H1 (cell line): ENCODE measurements around the gene FYB2. TPM values are rescaled to one million over a fixed set of nuclear protein-coding genes. Genes with fewer than 3 reads are reported as not detected.

Experiments used
- BACH1 ChIP-seq: IDR thresholded peaks from 2 replicates; pipeline ENCODE4 v1.6.1; 2012; ENCODE audit warnings: low read length, improper control_type of control experiment
- CHD7 ChIP-seq: fragments of 300-600 bp; sonication (generic); IDR thresholded peaks from 2 replicates; pipeline ENCODE4 v1.7.1; 2012; ENCODE audit warnings: low read length, moderate library complexity, mild to moderate bottlenecking, inconsistent platforms; ENCODE audit not compliant: insufficient replicate concordance
- CTCF ChIP-seq, 3 experiments: IDR thresholded peaks; 1 replicate in 2 of 3; 2 replicates in 1 of 3; pipeline versions ENCODE4 v1.5.1 to v1.6.1; 2011; ENCODE audit warnings: low read length in 3 of 3, mild to moderate bottlenecking in 3 of 3, inconsistent platforms in 2 of 3, low read depth in 1 of 3, moderate library complexity in 1 of 3; ENCODE audit not compliant: insufficient read depth in 1 of 3; ENCODE audit errors: control extremely low read depth in 1 of 3
- KDM5A ChIP-seq: fragments of 200-600 bp; IDR thresholded peaks from 2 replicates; pipeline ENCODE4 v1.7.1; 2012; ENCODE audit warnings: mild to moderate bottlenecking, low read length, inconsistent platforms, mixed read lengths
- NRF1 ChIP-seq: IDR thresholded peaks from 2 replicates; pipeline ENCODE4 v1.6.1; 2011; ENCODE audit warnings: mild to moderate bottlenecking, low read depth, low read length, improper control_type of control experiment
- RBBP5 ChIP-seq: IDR thresholded peaks from 2 replicates; pipeline ENCODE4 v1.7.1; 2012; ENCODE audit warnings: low read depth, mild to moderate bottlenecking, inconsistent platforms, low read length, moderate library complexity, borderline replicate concordance
- RFX5 ChIP-seq: IDR thresholded peaks from 2 replicates; pipeline ENCODE4 v1.6.1; 2011; ENCODE audit warnings: low read depth, low read length, improper control_type of control experiment, borderline replicate concordance
- SIN3A ChIP-seq, 2 experiments: IDR thresholded peaks in 1 of 2; conservative IDR thresholded peaks in 1 of 2; 2 replicates each; pipeline ENCODE4 v1.6.1; 2011 to 2012; ENCODE audit warnings: low read length in 2 of 2, improper control_type of control experiment in 1 of 2, low read depth in 1 of 2, mild to moderate bottlenecking in 1 of 2
- SP4 ChIP-seq: IDR thresholded peaks from 2 replicates; pipeline ENCODE4 v1.6.1; 2012; ENCODE audit warnings: low read length, inconsistent platforms
- polyA plus RNA-seq, 7 experiments: library from polyadenylated mRNA; depleted of rRNA in 3 of 7; stranded (reverse) in 5 of 7; unstranded in 2 of 7; fragments of >200 nt in 5 of 7; fragments of 200-250 nt in 2 of 7; gene quantifications; 1 replicate in 5 of 7; 2 replicates in 1 of 7; 4 replicates in 1 of 7; pipeline versions ENCODE4 v1.2.1 to v1.2.3, GENCODE V29; 2011 to 2013; ENCODE audit warnings: missing spikeins in 2 of 7, mixed read lengths in 2 of 7
- total RNA-seq: library from RNA; stranded (reverse); fragmentation: NEBNext Ultra II Directional; extraction: Animal tissue kit (Norgen Biotek cat#: 25700); gene quantifications from 2 replicates; pipeline ENCODE4 v1.2.1, GENCODE V29; 2021

FYB2 gene
- total and polyA plus RNA-seq, 2 of the 8 experiments (the other 6 are each of a cell fraction or from before 2014, with no cell fraction given) = 0.11 to 0.17 TPM

DNA sequence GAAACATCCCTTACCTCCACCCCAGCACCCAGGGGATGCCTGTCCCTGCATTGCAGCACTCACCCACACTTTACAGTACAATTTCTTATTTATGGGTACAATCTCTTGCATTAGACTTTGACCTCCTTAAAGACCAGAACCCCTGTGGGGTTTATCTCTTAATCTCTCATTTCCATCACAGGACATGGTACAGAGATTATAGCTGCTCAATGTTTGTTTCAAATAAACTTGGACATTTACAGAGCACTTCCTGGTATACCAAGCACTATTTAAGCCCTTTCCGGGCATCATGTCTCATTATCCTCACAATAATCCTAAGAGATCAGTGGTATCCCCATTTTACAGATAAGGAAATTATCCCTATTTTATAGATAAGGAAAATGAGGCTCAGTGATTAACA lies 31.9 kb downstream of the FYB2 start (continued):
- TF ChIP-seq CHD7 = no peak
- TF ChIP-seq KDM5A = no peak
- no peak for TF ChIP-seq RBBP5
- TF ChIP-seq SIN3A (conservative IDR thresholded peaks at IDR 0.05 in 1 of 2, IDR thresholded peaks at IDR 0.05 in 1 of 2; ENCODE audit: low read depth in 1 of 2, low read length in 2 of 2) = no peak
- TF ChIP-seq SP4 = no peak
- TF ChIP-seq BACH1 = no peak
- no peak for TF ChIP-seq NRF1
- no peak for TF ChIP-seq RFX5
- TF ChIP-seq CTCF (IDR thresholded peaks at IDR 0.05; ENCODE audit: control extremely low read depth in 1 of 3, insufficient read depth in 1 of 3, low read depth in 1 of 3, low read length in 3 of 3) = no peak
